Activated CD4-positive, alpha-beta T cell treated with anti-CD3 and anti-CD28 coated beads, Interleukin-2, amount 50 U/mL, for 48 hours (primary cell): ENCODE measurements around the gene CHIA.

Experiments
- DNase-seq, 2 experiments: peaks; one replicate each; pipeline ENCODE4 v3.0.0-alpha.2; 2020

CHIA gene

GRCh38 chr1:111369645-111370044 lies 79.0 kb downstream of the CHIA start:
- no peak for DNase-seq
